Measurements from ENCODE around the gene GARNL3.

- TF ChIP-seq CTCF (IDR thresholded peaks at IDR 0.05; ENCODE audit: insufficient read depth, low read depth, low read length) (no peak), EZH2 (IDR thresholded peaks at IDR 0.05; ENCODE audit: insufficient read depth, low read length) (no peak)
These were observed 81.0 kb downstream of the GARNL3 start for GRCh38 chr9:127345566-127345965.

Measured in astrocyte (in vitro differentiated cells and primary cell).